IPS DF 4.7 (cell line): ENCODE data around the gene ENO3.
"Not testable (repeated sequence)": the region's sequence is repeated elsewhere in the genome, so short reads cannot be mapped to it uniquely, and the experiment has no call there.

ENCODE experiments used
- DNase-seq: peaks from one replicate; pipeline ENCODE4 v3.0.0-alpha.2; 2013; ENCODE audit warnings: low spot score; ENCODE audit errors: extremely low read depth

Gene ENO3

GRCh38 chr17:4950746-4951204 lies at the start of gene ENO3:
TSS of gene ENO3 (plus strand) at chr17:4951119. CDS start at chr17:4951830, 711 bp downstream.
- no peak for DNase-seq

- no peak for DNase-seq
These were observed 49.1 kb upstream of the ENO3 start for GRCh38 chr17:4901648-4902344.

GRCh38 chr17:4902540-4902939 lies 48.4 kb upstream of the ENO3 start:
- no peak for DNase-seq

- peak; percentile 90 for DNase-seq
These were observed 47.7 kb upstream of the ENO3 start, which contains the start of gene CHRNE for GRCh38 chr17:4903051-4903818. TSS of gene CHRNE (minus strand) at chr17:4903098. CDS start at chr17:4903063, 35 bp downstream.

- not testable (repeated sequence) for DNase-seq
These were observed 44.3 kb upstream of the ENO3 start for GRCh38 chr17:4906642-4907041.

GRCh38 chr17:4908301-4908700 lies 42.6 kb upstream of the ENO3 start:
- DNase-seq, result no peak

GRCh38 chr17:4908711-4909496 lies 42.0 kb upstream of the ENO3 start:
- peak; percentile 66 for DNase-seq

GRCh38 chr17:4913994-4914393 lies 36.9 kb upstream of the ENO3 start:
- DNase-seq, result no peak

GRCh38 chr17:4914551-4914950 lies 36.4 kb upstream of the ENO3 start:
- not testable (repeated sequence) for DNase-seq

- DNase-seq, result no peak
These were observed 31.3 kb upstream of the ENO3 start for GRCh38 chr17:4919511-4920047.

GRCh38 chr17:4920351-4921048 lies 30.4 kb upstream of the ENO3 start:
- no peak for DNase-seq

- no peak for DNase-seq
These were observed 29.6 kb upstream of the ENO3 start for GRCh38 chr17:4921320-4921719.

GRCh38 chr17:4926577-4927335 lies 24.2 kb upstream of the ENO3 start:
- DNase-seq, result not testable (repeated sequence)

GRCh38 chr17:4928881-4929280 lies 22.0 kb upstream of the ENO3 start:
- DNase-seq, result no peak

- no peak for DNase-seq
These were observed 19.0 kb upstream of the ENO3 start, which contains the start of gene GP1BA for GRCh38 chr17:4931963-4932362. TSS of gene GP1BA (plus strand) at chr17:4932277. CDS start at chr17:4932605, 328 bp downstream.

GRCh38 chr17:4932756-4933155 lies 18.2 kb upstream of the ENO3 start:
- DNase-seq, result no peak

- DNase-seq, result no peak
These were observed 17.3 kb upstream of the ENO3 start for GRCh38 chr17:4933646-4934045.

- no peak for DNase-seq
These were observed 16.5 kb upstream of the ENO3 start for GRCh38 chr17:4934173-4934979.

- no peak for DNase-seq
These were observed 15.3 kb upstream of the ENO3 start for GRCh38 chr17:4935650-4936049.
